Esophagus muscularis mucosa (tissue), 4 donors: Measurements from ENCODE around the gene RYR2. TPM values are rescaled to one million over a fixed set of nuclear protein-coding genes. Genes with fewer than 3 reads are reported as not detected.

Experiments
- DNase-seq: peaks from one replicate; pipeline ENCODE4 v3.0.0-alpha.2; 2017; ENCODE audit errors: extremely low spot score
- H3K27ac ChIP-seq, 4 donors: fragments of 200-600 bp; sonication (generic); replicated peaks in 1 of 4; 1 replicate in 3 of 4; 2 replicates in 1 of 4; pipeline ENCODE4 v1.5.1; 2016 to 2019; ENCODE audit warnings: mild to moderate bottlenecking in 1 of 4
- H3K27me3 ChIP-seq, 4 donors: fragments of 200-600 bp; sonication (generic); one replicate each; pipeline versions ENCODE4 v1.5.1 to v1.6.0; 2016 to 2019
- H3K36me3 ChIP-seq, 4 donors: fragments of 200-600 bp; sonication (generic); one replicate each; pipeline ENCODE4 v1.5.1; 2016 to 2019
- H3K4me1 ChIP-seq, 4 donors: fragments of 200-600 bp; sonication (generic); one replicate each; pipeline ENCODE4 v1.5.1; 2016 to 2019
- H3K4me3 ChIP-seq, 4 donors: fragments of 200-600 bp; sonication (generic); 1 replicate in 2 of 4; 2 replicates in 2 of 4; pipeline ENCODE4 v1.5.1; 2016 to 2019; ENCODE audit warnings: mild to moderate bottlenecking in 4 of 4, moderate library complexity in 1 of 4
- H3K9me3 ChIP-seq, 4 donors: fragments of 200-600 bp; sonication (generic); 1 replicate in 3 of 4; 2 replicates in 1 of 4; pipeline ENCODE4 v1.5.1; 2016 to 2019
- EP300 ChIP-seq: sonication (generic); formaldehyde crosslinking; IDR thresholded peaks from one replicate; pipeline ENCODE4 v1.6.1; 2017; ENCODE audit warnings: antibody characterized with exemption
- POLR2A ChIP-seq: fragments of 450-650 bp; IDR thresholded peaks from one replicate; pipeline ENCODE4 v1.6.1; 2017; ENCODE audit warnings: antibody characterized with exemption, moderate library complexity, mild to moderate bottlenecking, low read depth
- POLR2AphosphoS5 ChIP-seq, 2 donors: sonication (generic); formaldehyde crosslinking; IDR thresholded peaks; one replicate each; pipeline ENCODE4 v1.6.1; 2017; ENCODE audit warnings: antibody characterized with exemption in 2 of 2
- WGBS: methylation state at CpG from one replicate; pipeline ENCODE4 v1.1.5; 2018; 5-methylcytosine and 5-hydroxymethylcytosine counted together
- intact Hi-C: fragments of 100-400 bp; cut with DNase I; formaldehyde crosslinking; loops from one replicate; pipeline ENCODE4 v1.15.1; 2023
- total RNA-seq, 4 donors: library from RNA; depleted of rRNA; stranded (reverse); fragments of >200 nt; gene quantifications; one replicate each; pipeline versions ENCODE4 v1.1.0 to v1.2.1, GENCODE V29; 2016
- TF ChIP-seq, protein P1 (sequence below), 3 experiments: fragments of 200-600 bp in 2 of 3; fragments of 450-650 bp in 1 of 3; sonication (generic) in 2 of 3; IDR thresholded peaks; one replicate each; pipeline ENCODE4 v1.5.1; 2017 to 2019; ENCODE audit warnings: antibody characterized with exemption in 3 of 3, mild to moderate bottlenecking in 2 of 3, moderate library complexity in 1 of 3

RYR2 gene
- total RNA-seq, 4 donors from 2014 or later, result 29.8 to 56.3 (median 38.9) TPM

DNA sequence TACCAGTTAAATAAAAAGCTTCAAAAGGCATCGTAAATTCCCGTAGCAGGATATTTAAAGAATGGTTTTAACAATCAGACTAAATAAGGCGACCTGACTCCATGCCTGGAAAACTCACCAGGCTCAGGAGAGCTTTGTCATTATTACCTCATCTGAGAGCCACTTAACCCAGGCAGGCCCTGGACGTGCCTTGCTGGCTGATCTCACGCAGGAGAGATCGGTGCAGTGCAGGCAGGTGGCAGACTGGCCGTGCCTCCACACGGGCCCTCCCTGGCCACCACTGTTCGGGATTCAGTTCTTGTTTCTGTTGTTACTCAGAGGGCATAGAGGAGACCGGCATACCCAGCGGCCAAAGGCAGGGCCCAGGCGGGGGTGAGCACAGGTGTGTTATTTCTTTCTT lies 44.1 kb upstream of the RYR2 start:
- WGBS, result 68% methylated on average over 12 of the region's 12 CpGs
- intact Hi-C loops, result no loop called here
- H3K27ac ChIP-seq, result peak overlapping the region; percentile 52 to 70 (median 60)
- H3K4me1 ChIP-seq, result peaks cover 0 to 18% (median 9%) of the 10 kb centered on the region in 4 donors
- no peaks in the 10 kb centered on the region for H3K36me3 ChIP-seq
- TF ChIP-seq EP300 (no peak), POLR2A (no peak), POLR2AphosphoS5 (IDR thresholded peaks at IDR 0.05) (peak in 1 of 2 donors; percentile 48)
- TF ChIP-seq, protein P1, sequence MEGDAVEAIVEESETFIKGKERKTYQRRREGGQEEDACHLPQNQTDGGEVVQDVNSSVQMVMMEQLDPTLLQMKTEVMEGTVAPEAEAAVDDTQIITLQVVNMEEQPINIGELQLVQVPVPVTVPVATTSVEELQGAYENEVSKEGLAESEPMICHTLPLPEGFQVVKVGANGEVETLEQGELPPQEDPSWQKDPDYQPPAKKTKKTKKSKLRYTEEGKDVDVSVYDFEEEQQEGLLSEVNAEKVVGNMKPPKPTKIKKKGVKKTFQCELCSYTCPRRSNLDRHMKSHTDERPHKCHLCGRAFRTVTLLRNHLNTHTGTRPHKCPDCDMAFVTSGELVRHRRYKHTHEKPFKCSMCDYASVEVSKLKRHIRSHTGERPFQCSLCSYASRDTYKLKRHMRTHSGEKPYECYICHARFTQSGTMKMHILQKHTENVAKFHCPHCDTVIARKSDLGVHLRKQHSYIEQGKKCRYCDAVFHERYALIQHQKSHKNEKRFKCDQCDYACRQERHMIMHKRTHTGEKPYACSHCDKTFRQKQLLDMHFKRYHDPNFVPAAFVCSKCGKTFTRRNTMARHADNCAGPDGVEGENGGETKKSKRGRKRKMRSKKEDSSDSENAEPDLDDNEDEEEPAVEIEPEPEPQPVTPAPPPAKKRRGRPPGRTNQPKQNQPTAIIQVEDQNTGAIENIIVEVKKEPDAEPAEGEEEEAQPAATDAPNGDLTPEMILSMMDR (IDR thresholded peaks at IDR 0.05), result peak; percentile 3 to 20 (median 8)
- DNase-seq, result peak; percentile 91
- H3K4me3 ChIP-seq, result no peak overlapping the region
- H3K27me3 ChIP-seq, result no peaks in the 10 kb centered on the region
- no peaks in the 10 kb centered on the region for H3K9me3 ChIP-seq

DNA sequence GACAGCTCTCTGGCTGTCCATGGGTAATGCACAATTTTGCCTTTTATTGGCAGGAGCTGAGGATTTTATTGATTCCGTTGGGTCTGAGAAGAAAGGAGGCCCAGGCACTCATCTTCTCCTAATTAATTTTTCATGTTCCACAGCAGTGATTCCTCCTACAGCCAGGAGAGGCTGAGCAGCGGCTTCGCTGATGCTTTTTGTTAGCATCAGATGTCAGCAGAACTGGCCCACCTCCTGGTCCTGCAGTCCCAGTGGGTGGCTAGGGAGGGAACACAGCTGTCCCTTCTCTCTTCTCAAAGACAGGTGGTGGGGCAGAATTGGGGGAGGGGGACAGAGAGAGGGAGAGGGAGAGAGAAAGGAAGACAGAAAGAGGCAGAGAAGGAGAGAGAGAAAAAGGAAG lies 43.4 kb upstream of the RYR2 start:
- H3K27me3 ChIP-seq, result no peaks in the 10 kb centered on the region
- 45% methylated on average over 3 of the region's 3 CpGs for WGBS
- no peaks in the 10 kb centered on the region for H3K36me3 ChIP-seq
- H3K27ac ChIP-seq, result peak overlapping the region in 3 of 4 donors; percentile 52 to 70 (median 61)
- intact Hi-C loops, result no loop called here
- peak; percentile 89 for DNase-seq
- no peak overlapping the region for H3K4me3 ChIP-seq
- TF ChIP-seq POLR2A, result no peak
- TF ChIP-seq, protein P1 (IDR thresholded peaks at IDR 0.05), result peak in 1 of 3 experiments; percentile 7
- TF ChIP-seq EP300, result no peak
- no peak for TF ChIP-seq POLR2AphosphoS5 (IDR thresholded peaks at IDR 0.05)
- no peaks in the 10 kb centered on the region for H3K9me3 ChIP-seq
- peaks cover 0 to 18% (median 9%) of the 10 kb centered on the region in 4 donors for H3K4me1 ChIP-seq

DNA sequence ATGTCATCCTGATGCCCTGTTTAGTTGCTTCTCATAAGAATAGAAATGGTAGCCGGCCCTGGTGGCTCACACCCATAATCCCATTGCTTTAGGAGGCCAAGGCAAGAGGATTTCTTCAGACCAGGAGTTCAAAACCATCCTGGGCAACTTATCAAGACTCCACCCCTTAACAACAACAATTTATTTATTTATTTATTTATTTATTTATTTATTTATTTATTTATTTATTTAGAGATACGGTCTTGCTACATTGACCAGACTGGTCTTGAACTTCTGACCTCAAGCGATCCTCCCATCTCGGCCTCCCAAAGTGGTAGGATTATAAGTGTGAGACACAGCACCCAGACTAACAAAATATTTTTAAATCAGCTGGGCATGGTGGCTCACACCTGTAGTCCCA lies 41.8 kb upstream of the RYR2 start:
- Histone ChIP-seq H3K36me3 (no peaks in the 10 kb centered on the region), H3K27me3 (no peaks in the 10 kb centered on the region), H3K4me3 (no peak overlapping the region), H3K27ac (no peak overlapping the region), H3K9me3 (no peaks in the 10 kb centered on the region), H3K4me1 (peaks cover 0 to 18% (median 9%) of the 10 kb centered on the region in 4 donors)
- TF ChIP-seq POLR2A, result no peak
- TF ChIP-seq POLR2AphosphoS5 (IDR thresholded peaks at IDR 0.05), result no peak
- TF ChIP-seq, protein P1 (IDR thresholded peaks at IDR 0.05), result no peak
- no peak for TF ChIP-seq EP300
- DNase-seq, result peak; percentile 57
- 94% methylated on average over 4 of the region's 4 CpGs for WGBS
- intact Hi-C loops, result no loop called here

DNA sequence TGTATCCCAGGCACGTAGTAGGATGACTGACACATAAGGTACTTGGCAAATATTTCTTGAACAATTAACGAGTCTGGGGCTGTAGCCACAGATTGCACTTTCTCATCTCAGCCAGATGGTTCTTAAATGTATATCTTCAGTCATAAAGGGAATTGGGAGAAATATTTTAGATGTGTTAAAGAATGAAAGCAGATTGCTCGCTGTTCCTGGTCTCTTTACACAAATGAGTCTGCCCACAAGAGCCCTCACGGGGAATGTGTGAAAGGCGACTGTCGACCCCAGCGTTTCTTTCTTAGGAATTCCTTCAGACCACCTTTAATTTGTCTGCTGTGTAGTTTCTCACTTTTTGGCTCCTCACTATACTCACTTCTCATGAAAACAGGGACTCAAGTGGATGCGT lies 38.5 kb upstream of the RYR2 start:
- WGBS, result 80% methylated on average over 8 of the region's 8 CpGs
- Histone ChIP-seq H3K4me3 (no peak overlapping the region), H3K27ac (no peak overlapping the region), H3K36me3 (no peaks in the 10 kb centered on the region), H3K27me3 (no peaks in the 10 kb centered on the region), H3K9me3 (no peaks in the 10 kb centered on the region), H3K4me1 (peaks cover 0 to 12% (median 4%) of the 10 kb centered on the region in 4 donors)
- peak; percentile 72 for DNase-seq
- intact Hi-C loops, result no loop called here
- TF ChIP-seq POLR2A, result no peak
- TF ChIP-seq, protein P1 (IDR thresholded peaks at IDR 0.05), result no peak
- no peak for TF ChIP-seq POLR2AphosphoS5 (IDR thresholded peaks at IDR 0.05)
- TF ChIP-seq EP300, result no peak

DNA sequence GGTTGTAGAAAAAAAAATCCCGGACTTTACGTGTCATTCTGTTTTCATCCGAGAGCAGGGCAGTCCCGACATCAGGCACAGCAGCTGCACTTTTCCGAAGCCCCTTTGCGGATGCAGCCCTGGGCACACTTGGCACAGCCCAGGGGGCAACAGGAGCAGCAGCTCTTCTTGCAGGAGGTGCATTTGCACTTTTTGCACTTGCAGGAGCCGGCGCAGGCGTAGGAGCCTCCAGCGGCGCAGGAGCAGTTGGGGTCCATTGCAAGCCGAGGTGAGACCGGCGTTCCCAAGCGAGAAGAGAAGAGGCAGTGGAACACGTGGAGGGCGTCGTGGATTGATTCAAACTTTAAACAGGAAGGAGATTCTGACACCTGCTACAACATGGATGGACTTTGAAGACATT lies 37.9 kb upstream of the RYR2 start, which contains the start of gene MT1HL1:
MT1HL1 (minus strand) TSS at position 326 of the 400 bp plus-strand sequence; CDS start at position 257, 69 bp downstream.
- H3K9me3 ChIP-seq, result no peaks in the 10 kb centered on the region
- TF ChIP-seq POLR2A (no peak), POLR2AphosphoS5 (IDR thresholded peaks at IDR 0.05) (no peak), EP300 (no peak)
- TF ChIP-seq, protein P1 (IDR thresholded peaks at IDR 0.05), result no peak
- H3K4me1 ChIP-seq, result peaks cover 0 to 8% (median 4%) of the 10 kb centered on the region in 4 donors
- DNase-seq, result peak; percentile 50
- intact Hi-C loops, result no loop called here
- no peak within 1 kb of the TSS for H3K27ac ChIP-seq
- WGBS, result 89% methylated on average over 18 of the region's 18 CpGs
- H3K4me3 ChIP-seq, result no peak within 1 kb of the TSS
- no peaks in the 10 kb centered on the region for H3K36me3 ChIP-seq
- H3K27me3 ChIP-seq, result no peaks in the 10 kb centered on the region
